ENCODE results near the gene STYXL1. TPM values are rescaled to one million over a fixed set of nuclear protein-coding genes. Genes with fewer than 3 reads are reported as not detected.

Gene STYXL1
- total RNA-seq, 2 donors from 2014 or later: 9.3 to 14.6 TPM

- Histone ChIP-seq H3K36me3 (peaks cover 76% of the 10 kb centered on the region), H3K4me1 (ENCODE audit: control insufficient read depth in 1 of 2, low read depth in 2 of 2) (peaks cover 3 to 4% of the 10 kb centered on the region in 2 donors), H3K27me3 (replicated peaks; ENCODE audit: insufficient read depth) (no peaks in the 10 kb centered on the region), H3K9me3 (no peaks in the 10 kb centered on the region), H3K4me3 (no peak overlapping the region), H3K27ac (no peak overlapping the region)
- TF ChIP-seq CTCF (IDR thresholded peaks at IDR 0.05): no peak
- DNase-seq (ENCODE audit: low spot score): no peak
- no peak for ATAC-seq (ENCODE audit: insufficient number of reproducible peaks, low FRiP score, low read depth)
These were observed 63.4 kb downstream of the STYXL1 start for GRCh38 chr7:75984130-75985008.

- Histone ChIP-seq H3K27ac (no peak overlapping the region), H3K36me3 (peaks cover 76% of the 10 kb centered on the region), H3K27me3 (replicated peaks; ENCODE audit: insufficient read depth) (no peaks in the 10 kb centered on the region), H3K9me3 (no peaks in the 10 kb centered on the region), H3K4me3 (no peak overlapping the region), H3K4me1 (ENCODE audit: control insufficient read depth in 1 of 2, low read depth in 2 of 2) (no peaks in the 10 kb centered on the region)
- DNase-seq (ENCODE audit: low spot score) (no peak), ATAC-seq (ENCODE audit: insufficient number of reproducible peaks, low FRiP score, low read depth) (no peak)
- no peak for TF ChIP-seq CTCF (IDR thresholded peaks at IDR 0.05)
These were observed 64.2 kb downstream of the STYXL1 start for GRCh38 chr7:75983471-75984129.

GRCh38 chr7:75982306-75983064 lies 65.3 kb downstream of the STYXL1 start:
- Histone ChIP-seq H3K9me3 (no peaks in the 10 kb centered on the region), H3K4me3 (no peak overlapping the region), H3K27me3 (replicated peaks; ENCODE audit: insufficient read depth) (no peaks in the 10 kb centered on the region), H3K4me1 (ENCODE audit: control insufficient read depth in 1 of 2, low read depth in 2 of 2) (peaks cover 0 to 11% of the 10 kb centered on the region in 2 donors), H3K27ac (peak overlapping the region in 1 of 2 donors; percentile 8), H3K36me3 (peaks cover 69% of the 10 kb centered on the region)
- ATAC-seq (ENCODE audit: insufficient number of reproducible peaks, low FRiP score, low read depth) (no peak), DNase-seq (ENCODE audit: low spot score) (no peak)
- no peak for TF ChIP-seq CTCF (IDR thresholded peaks at IDR 0.05)

- TF ChIP-seq CTCF (IDR thresholded peaks at IDR 0.05): no peak
These were observed 66.1 kb downstream of the STYXL1 start for GRCh38 chr7:75981453-75982305.

More at GRCh38 chr7:75981453-75982305, 66.1 kb downstream of the STYXL1 start:
- ATAC-seq (ENCODE audit: insufficient number of reproducible peaks, low FRiP score, low read depth): no peak
- Histone ChIP-seq H3K4me3 (no peak overlapping the region), H3K27me3 (replicated peaks; ENCODE audit: insufficient read depth) (no peaks in the 10 kb centered on the region), H3K9me3 (no peaks in the 10 kb centered on the region), H3K27ac (no peak overlapping the region), H3K4me1 (ENCODE audit: control insufficient read depth in 1 of 2, low read depth in 2 of 2) (peaks cover 0 to 17% of the 10 kb centered on the region in 2 donors), H3K36me3 (peaks cover 63% of the 10 kb centered on the region)
- DNase-seq (ENCODE audit: low spot score): no peak

Measured in thoracic aorta (tissue), 2 donors.